CD4-positive, alpha-beta T cell treated with Interleukin-15 for 1 hour (primary cell): ENCODE measurements around the gene RNASE7.
A peak's percentile ranks its signal among the peaks of the same experiment; 100 is the strongest.

Experiments used
- DNase-seq: peaks from one replicate; pipeline ENCODE4 v3.0.0-alpha.2; 2020

The RNASE7 gene

GRCh38 chr14:21069388-21070082 lies 27.4 kb downstream of the RNASE7 start:
- no peak for DNase-seq

- no peak for DNase-seq
Observed at GRCh38 chr14:21070083-21070609, 28.0 kb downstream of the RNASE7 start, which contains the start of gene ARHGEF40. ARHGEF40 (plus strand) TSS chr14:21070304; CDS start chr14:21070397, 93 bp downstream.

- DNase-seq: peak; percentile 49
Observed at GRCh38 chr14:21070610-21071224, 28.6 kb downstream of the RNASE7 start.

GRCh38 chr14:21071225-21072030 lies 29.3 kb downstream of the RNASE7 start:
- peak; percentile 81 for DNase-seq

GRCh38 chr14:21072031-21072473 lies 29.9 kb downstream of the RNASE7 start:
- peak; percentile 25 for DNase-seq

- DNase-seq: no peak
Observed at GRCh38 chr14:21072781-21073339, 30.7 kb downstream of the RNASE7 start.

- no peak for DNase-seq
Observed at GRCh38 chr14:21073921-21074320, 31.8 kb downstream of the RNASE7 start.

GRCh38 chr14:21074398-21075272 lies 32.5 kb downstream of the RNASE7 start:
- no peak for DNase-seq

- no peak for DNase-seq
Observed at GRCh38 chr14:21075719-21076437, 33.7 kb downstream of the RNASE7 start.

- no peak for DNase-seq
Observed at GRCh38 chr14:21077672-21078071, 35.5 kb downstream of the RNASE7 start.

GRCh38 chr14:21078287-21078686 lies 36.1 kb downstream of the RNASE7 start:
- DNase-seq: no peak

- no peak for DNase-seq
Observed at GRCh38 chr14:21078726-21079125, 36.6 kb downstream of the RNASE7 start.

- DNase-seq: no peak
Observed at GRCh38 chr14:21081521-21082142, 39.5 kb downstream of the RNASE7 start.

- DNase-seq: no peak
Observed at GRCh38 chr14:21083565-21084325, 41.6 kb downstream of the RNASE7 start.

GRCh38 chr14:21084396-21084795 lies 42.2 kb downstream of the RNASE7 start:
- DNase-seq: no peak

GRCh38 chr14:21084998-21085853 lies 43.1 kb downstream of the RNASE7 start:
- peak; percentile 60 for DNase-seq

- DNase-seq: no peak
Observed at GRCh38 chr14:21086908-21087293, 44.7 kb downstream of the RNASE7 start.

GRCh38 chr14:21087294-21088091 lies 45.3 kb downstream of the RNASE7 start:
- DNase-seq: peak; percentile 96
